ENCODE measurements around the gene TSC1.

The TSC1 gene

GRCh38 chr9:132888151-132888550 lies 56.3 kb downstream of the TSC1 start:
- no peak for DNase-seq (ENCODE audit: low read depth, low spot score)

GRCh38 chr9:132887181-132888120 lies 57.0 kb downstream of the TSC1 start:
- no peak for DNase-seq (ENCODE audit: low read depth, low spot score)

GRCh38 chr9:132886334-132886725 lies 58.1 kb downstream of the TSC1 start:
- no peak for DNase-seq (ENCODE audit: low read depth, low spot score)

GRCh38 chr9:132885720-132886333 lies 58.6 kb downstream of the TSC1 start:
- no peak for DNase-seq (ENCODE audit: low read depth, low spot score)

GRCh38 chr9:132883349-132884294 lies 60.8 kb downstream of the TSC1 start:
- no peak for DNase-seq (ENCODE audit: low read depth, low spot score)

GRCh38 chr9:132882616-132883015 lies 61.8 kb downstream of the TSC1 start:
- no peak for DNase-seq (ENCODE audit: low read depth, low spot score)

GRCh38 chr9:132881826-132882225 lies 62.6 kb downstream of the TSC1 start:
- no peak for DNase-seq (ENCODE audit: low read depth, low spot score)

GRCh38 chr9:132880324-132880661 lies 64.1 kb downstream of the TSC1 start:
- DNase-seq (ENCODE audit: low read depth, low spot score): no peak

- DNase-seq (ENCODE audit: low read depth, low spot score): no peak
Measured at GRCh38 chr9:132879457-132880323, 64.7 kb downstream of the TSC1 start.

GRCh38 chr9:132878695-132879456 lies 65.5 kb downstream of the TSC1 start, which contains the start of gene SPACA9:
SPACA9 (plus strand) TSS chr9:132878898; CDS start chr9:132883948, 5,050 bp downstream.
- no peak for DNase-seq (ENCODE audit: low read depth, low spot score)

GRCh38 chr9:132877824-132878694 lies 66.4 kb downstream of the TSC1 start, which contains the start of gene AK8:
AK8 (minus strand) TSS chr9:132878284; CDS start chr9:132878255, 29 bp downstream.
- DNase-seq (ENCODE audit: low read depth, low spot score): peak; percentile 12

- DNase-seq (ENCODE audit: low read depth, low spot score): no peak
Measured at GRCh38 chr9:132877458-132877823, 67.0 kb downstream of the TSC1 start.

GRCh38 chr9:132876849-132877248 lies 67.6 kb downstream of the TSC1 start:
- no peak for DNase-seq (ENCODE audit: low read depth, low spot score)

- no peak for DNase-seq (ENCODE audit: low read depth, low spot score)
Measured at GRCh38 chr9:132875159-132875558, 69.3 kb downstream of the TSC1 start.

GRCh38 chr9:132873403-132873802 lies 71.0 kb downstream of the TSC1 start:
- DNase-seq (ENCODE audit: low read depth, low spot score): no peak

- DNase-seq (ENCODE audit: low read depth, low spot score): no peak
Measured at GRCh38 chr9:132869266-132869665, 75.2 kb downstream of the TSC1 start.

GRCh38 chr9:132866898-132867297 lies 77.5 kb downstream of the TSC1 start:
- no peak for DNase-seq (ENCODE audit: low read depth, low spot score)

- no peak for DNase-seq (ENCODE audit: low read depth, low spot score)
Measured at GRCh38 chr9:132864691-132865090, 79.7 kb downstream of the TSC1 start.

GRCh38 chr9:132864277-132864676 lies 80.1 kb downstream of the TSC1 start:
- no peak for DNase-seq (ENCODE audit: low read depth, low spot score)
